ENCODE results near the gene PTPRN2.

The PTPRN2 gene

DNA sequence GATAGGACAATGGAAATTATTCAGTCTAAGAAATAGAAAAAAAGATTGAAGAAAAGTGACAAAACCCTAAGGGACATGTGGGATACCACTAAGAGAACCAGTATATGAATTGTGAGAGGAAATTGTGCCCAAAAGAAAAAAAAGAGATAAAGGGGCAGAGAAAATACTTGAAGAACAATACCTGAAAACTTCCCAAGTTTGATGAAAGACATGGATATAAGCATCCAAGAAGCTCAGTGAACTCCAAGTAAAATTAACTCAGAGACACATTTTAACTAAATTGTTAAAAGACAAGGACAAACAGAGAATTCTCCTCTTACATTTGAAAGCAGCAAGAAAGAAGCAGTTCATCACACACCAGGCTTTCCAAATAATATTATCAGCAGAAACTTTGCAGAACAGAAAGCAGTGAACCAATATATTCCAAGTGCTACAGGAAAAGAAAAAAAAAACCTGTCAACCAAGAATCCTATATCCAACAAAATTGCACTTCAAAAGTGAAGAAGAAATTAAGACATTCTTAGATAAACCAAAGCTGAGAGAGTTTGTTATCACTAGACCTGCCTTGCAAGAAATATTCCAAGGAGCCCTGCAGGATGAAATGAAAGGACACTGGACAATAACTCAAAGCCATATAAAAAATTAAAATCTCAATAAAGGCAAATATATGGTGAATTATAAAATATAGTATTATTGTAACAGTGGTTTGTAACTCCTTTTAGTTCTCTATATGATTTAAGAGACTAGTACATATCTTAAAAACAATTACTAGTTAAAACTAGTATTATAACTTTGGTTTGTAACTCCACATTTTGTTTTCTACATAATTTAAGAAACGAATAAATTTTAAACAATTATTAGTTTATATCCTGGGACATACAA, 470.0 kb downstream of the PTPRN2 start:
- DNase-seq (ENCODE audit: low read depth, low spot score): no peak

DNA sequence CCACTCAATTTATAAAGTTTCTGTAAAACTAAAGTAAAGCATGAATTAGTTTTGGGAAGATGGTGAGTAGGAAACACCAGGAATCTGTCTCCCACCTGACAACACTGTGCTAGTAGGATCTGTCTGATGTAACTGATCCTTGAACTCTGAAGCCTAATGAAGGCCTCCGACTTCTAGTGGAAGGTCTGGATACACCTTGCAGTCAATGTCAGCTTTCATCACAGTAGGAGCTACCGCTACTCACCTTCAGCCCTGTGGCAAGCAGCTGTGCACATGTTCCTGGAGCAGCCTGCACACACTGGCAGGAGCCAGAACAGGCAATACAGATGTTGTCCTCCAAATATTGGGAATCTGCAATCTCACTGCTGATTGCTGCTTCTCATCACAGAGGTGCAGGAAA, 471.4 kb downstream of the PTPRN2 start:
- DNase-seq (ENCODE audit: low read depth, low spot score): no peak

DNA sequence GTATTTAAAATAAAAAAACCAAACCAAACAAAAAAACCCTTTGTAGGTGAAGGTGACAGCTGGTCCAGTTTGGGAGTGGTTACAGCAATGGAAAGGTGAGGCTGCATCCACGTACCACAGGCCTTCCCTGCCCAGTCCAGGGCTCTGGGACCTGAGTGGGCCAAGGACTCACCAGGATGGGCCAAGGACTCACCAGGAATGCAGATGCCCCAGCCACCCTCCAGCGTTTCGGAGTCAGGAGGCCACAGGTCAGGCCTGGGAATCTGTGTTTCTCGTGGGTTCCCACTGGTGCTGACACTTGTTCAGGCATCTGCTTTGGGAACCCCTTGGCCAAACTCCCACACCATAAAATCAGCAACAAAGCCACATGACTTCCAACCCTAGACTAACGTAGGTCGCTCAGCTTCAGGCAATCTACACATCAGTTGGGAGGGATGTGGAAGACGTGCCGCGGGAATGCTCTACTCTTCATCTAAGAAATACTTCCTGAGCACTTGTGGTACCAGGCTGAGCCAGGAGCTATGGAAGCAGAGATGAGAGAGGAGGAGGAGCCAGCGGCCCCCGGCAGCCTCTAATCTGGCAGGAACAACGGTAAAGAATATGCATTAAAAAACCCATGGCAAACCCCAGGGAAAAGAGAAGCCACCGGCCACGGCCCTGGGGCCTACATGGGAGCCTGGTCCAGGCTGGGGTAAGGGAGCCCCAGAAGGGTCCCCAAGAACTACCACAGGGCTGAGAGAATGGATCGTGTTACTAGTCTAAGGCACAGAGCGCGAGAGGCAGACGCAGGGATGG, 473.4 kb downstream of the PTPRN2 start:
- DNase-seq (ENCODE audit: low read depth, low spot score): no peak

DNA sequence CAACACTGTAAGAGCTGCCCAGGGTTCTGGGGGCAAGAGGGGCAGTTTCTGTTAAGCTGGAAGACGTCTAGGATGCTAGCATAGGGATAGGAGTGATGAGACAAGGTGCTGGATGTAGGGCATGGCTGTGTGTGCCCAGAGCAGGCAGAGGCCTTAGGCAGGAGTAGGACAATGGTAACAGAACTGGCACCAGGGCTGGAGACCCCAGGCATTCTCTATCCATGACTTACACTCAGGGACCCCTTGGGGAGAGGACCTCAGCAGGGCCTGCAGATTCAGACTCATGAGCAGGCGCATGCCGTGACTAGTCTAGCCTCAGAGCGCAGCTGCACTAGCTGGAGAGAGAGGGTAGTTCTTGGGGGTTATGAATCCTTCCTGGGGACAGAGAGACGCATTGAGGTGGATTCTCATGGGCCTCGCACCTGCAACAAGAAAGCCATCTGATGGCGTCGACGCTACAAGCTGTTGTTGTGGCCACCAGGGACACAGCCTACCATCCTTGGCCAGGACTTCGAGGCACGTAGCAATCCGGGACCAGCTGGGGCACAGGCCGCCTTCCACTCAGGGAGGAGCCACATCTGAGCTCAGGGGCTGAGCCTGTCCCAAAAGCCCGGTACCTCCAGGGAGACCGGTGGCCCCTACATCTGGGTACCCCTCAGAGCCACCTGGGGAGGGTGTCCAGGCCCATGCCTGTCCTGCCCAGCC, 474.1 kb downstream of the PTPRN2 start:
- no peak for DNase-seq (ENCODE audit: low read depth, low spot score)

DNA sequence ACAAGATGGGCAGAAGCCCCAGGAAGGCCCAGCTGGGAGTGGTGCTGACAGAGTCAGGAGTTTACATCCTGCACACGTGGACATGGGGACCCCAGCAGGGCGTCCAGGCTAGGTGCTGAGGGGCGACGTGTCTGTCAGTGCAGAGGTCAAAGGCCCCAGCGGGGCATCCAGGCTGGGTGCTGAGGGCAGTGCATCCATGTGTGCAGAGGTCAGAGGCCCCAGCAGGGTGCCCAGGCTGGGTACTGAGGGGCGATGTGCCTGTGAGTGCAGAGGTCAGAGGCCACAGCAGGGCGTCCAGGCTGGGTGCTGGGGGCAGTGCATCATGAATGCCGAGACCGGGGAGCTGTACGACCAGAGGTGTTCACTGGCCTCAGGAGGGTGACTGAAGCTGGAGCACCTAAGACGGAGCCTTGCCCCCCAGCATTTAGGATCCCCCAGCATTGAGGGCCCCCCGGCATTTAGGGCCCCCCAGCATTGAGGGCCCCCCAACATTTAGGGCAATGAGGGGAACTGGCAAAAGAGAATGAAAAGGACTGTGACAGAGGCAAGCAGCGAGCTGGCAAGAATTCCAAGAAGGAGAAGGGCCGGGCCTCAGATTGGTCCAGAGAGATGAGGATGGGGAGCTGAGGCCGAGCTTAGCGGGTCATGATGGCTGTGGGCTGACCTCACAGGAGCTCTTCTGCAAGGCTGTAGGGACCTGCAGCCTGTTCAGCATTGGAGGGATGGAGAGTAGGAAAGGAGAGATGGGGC, 474.9 kb downstream of the PTPRN2 start:
- no peak for DNase-seq (ENCODE audit: low read depth, low spot score)

DNA sequence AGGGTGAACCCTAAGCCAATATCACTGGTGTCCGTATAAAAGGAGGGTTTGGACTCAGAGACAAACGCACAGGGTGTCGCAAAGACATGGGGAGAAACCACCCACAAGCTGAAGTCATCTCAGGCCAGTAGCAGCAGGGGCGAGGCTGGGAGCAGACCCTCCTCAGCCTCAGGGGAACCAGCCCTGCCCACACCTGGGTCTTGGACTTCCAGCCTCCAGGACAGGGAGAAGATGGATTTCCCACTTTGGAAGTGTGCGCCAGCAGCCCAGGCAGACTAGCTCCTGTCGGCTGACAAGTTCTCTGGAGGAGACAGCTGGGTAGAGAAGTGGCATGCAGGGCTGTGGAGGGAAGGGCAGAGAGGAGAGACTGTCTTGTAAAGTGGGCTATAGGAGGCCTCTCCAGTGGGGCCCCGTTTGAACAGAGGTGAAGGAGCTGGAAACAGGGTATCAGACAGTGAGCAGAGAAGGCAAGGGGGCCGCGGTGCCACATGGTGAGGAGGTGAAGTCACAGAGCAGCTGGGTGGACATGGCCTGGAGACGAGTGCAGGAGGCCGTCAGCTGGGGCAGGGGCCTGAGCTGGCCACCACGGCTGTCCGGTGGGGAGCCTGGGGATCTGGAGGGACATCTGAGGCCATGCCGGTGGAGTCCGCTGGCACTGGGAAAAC, 475.6 kb downstream of the PTPRN2 start:
- no peak for DNase-seq (ENCODE audit: low read depth, low spot score)

DNA sequence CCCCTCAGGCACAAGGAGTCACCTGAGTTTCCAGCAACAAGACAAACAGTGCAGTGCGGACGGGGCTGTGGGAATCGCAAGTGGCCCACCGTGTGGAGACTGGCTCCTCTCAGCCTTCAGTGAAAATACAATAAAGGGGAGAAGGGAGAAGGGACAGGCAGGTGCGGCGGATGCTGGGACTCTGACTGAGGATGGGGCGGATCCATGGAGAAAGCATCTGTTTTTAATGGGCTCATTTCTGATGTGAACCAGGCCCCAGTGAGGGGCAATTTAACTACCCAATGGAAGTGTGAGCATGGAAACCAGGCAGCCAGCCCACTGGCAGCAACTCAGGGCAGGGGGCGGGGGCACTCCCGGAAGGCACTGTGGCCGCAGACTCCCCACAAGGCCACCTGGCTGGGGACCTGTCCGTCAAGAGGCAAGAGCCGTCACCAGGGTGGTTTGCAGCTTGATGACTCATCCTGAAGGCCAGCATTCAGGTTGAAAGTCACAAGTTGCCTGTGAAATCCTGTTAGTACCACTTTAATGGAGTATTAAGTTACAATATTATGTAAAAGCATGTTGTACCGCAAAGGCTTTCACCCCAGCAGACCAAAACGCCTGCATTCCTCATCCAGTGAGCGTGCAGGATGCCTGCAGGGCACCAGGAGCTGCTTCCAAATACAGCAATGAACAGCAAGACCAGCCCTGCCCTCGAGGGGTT, 476.4 kb downstream of the PTPRN2 start:
- no peak for DNase-seq (ENCODE audit: low read depth, low spot score)

DNA sequence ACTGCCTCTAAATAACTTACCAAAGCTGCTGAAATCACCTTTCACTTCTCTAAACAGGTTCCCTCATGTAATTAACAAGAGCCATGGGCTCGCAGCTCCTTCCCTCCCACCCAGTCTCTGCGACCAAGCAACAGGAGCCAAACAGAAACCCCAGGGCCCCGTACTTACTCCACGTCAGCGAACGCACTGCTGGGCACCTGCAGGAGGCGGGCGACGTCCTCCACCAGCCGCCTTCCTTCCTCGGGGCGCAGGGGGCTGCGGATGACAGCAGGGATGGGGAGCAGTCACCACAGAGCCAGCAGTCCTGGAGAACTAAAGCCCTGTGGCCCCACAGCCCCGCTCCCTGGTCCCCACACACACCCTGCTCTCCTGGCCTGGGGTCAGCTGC, 477.0 kb downstream of the PTPRN2 start:
- DNase-seq (ENCODE audit: low read depth, low spot score): no peak

DNA sequence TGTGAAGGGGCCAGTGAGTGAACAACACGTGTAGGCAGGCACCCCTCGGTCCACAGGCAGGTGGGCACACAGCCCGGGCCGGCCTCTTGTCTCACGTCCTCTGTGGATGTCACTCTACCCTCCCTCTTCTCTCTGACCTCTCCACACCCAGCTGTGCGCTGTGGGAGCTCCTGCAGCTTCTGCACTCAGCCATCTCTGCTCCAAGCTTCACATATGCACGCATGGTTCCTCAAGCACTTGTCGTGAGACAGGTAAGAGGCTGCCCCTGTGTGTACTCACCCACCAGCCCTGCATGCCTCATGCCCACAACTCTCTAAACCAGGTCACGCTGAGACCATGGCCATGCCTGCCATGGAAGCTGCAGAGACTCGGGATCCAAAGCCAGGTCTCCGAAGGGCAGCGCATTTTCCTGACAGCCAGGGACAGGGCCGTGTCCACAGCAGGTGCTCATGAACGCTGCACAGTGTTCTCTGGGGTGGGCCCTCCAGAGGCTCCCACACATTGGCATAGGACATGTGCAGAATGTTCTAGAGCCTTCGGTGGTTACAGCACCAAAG, 477.5 kb downstream of the PTPRN2 start:
- DNase-seq (ENCODE audit: low read depth, low spot score): no peak

DNA sequence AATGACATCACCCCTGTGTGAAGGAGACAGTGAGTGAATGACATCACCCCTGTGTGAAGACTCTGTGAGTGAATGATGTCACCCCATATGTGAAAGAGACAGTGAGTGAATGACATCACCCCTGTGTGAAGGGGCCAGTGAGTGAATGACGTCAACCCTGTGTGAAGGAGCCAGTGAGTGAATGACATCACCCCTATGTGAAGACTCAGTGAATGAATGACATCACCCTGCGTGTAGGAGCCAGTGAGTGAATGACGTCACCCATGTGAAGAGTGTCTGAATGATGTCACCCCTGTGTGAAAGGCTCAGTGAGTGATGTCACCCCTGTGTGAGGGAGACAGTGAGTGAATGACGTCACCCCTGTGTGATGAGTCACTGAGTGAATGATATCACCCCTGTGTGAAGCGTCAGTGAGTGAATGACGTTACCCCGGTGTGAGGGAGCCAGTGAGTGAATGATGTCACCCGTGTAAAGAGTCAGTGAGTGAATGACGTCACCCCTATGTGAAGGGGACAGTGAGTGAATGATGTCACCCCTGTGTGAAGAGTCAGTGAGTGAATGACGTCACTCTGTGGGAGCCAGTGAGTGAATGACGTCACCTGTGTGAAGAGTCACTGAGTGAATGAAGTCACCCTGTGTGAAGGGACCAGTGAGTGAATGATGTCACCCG, 478.1 kb downstream of the PTPRN2 start:
- DNase-seq (ENCODE audit: low read depth, low spot score): no peak

DNA sequence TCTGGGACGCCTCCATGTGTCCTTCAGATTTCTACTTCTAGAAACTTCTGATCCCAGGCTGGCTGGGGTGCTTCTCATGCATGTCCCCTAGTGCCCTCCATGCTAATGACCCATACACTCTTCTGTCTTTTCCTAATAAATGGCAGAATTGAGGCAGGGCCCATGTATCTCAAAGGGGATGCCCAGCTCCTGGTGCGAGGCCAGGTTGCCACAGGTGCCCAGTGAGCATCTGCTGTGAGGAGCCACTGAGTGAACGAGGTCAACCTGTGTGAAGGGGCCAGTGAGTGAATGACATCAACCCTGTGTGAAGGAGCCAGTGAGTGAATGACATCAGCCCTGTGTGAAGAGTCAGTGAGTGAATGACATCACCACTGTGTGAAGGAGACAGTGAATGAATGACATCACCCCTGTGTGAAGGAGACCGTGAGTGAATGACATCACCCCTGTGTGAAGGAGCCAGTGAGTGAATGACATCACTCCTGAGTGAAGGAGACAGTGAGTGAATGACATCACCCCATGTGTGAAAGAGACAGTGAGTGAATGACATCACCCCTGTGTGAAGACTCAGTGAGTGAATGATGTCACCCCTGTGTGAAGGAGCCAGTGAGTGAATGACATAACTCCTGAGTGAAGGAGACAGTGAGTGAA, 478.9 kb downstream of the PTPRN2 start:
- DNase-seq (ENCODE audit: low read depth, low spot score): no peak

DNA sequence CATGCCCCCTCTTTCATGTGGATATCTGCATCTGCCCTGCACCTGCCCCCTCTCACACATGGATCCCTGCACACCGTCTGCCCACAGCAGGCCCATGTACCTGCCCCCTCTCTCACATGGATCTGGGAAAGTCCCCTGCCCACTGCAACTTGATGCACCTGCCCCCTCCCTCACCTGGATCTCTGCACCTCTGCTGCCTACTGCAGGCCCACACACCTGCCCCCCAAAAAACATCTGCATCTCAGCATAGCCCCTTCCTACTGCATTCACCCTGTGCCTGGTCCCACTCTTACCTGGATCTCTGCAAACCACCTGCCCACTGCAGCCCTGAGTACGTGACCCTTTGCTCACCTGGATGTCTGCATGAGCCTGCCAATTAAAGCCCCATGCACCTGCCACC, 479.8 kb downstream of the PTPRN2 start:
- no peak for DNase-seq (ENCODE audit: low read depth, low spot score)

DNA sequence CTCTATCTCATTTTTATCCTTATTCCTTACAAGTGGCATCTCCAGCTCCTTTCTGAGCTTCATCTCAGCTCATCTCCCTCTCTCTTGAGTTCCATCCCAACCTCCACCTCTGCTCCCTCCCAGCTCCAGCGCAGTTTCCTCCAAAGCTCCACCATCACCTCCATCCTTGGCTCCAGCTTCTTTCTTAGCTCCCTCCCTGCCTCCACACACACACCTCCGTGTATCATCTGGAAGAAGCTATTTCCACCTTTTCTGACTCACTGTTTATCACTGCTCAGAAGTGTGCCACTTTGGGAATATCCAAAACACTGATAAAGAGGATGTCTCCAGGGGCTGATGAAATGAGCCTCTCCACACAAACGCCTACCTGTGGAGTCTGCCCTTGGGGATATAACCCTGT, 481.4 kb downstream of the PTPRN2 start:
- DNase-seq (ENCODE audit: low read depth, low spot score): no peak

DNA sequence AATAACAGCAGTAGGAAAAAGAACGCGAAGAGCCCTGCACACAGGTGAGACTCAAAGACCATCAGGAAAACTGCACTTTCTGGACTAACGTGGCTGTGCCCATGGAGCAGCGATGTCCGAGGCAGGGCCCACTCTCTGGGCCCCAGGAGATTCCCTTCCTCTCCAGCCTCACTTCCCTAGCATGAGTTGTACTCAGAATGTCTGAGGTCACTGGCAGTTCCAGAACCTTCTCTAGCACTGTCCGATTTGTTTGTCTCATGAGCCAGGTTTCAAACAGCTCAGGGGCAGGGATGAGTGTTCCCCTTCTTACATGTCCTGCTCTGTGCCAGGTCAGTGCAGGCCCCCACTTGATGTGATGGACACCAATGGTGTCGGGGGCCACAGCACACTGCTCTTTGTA, 484.2 kb downstream of the PTPRN2 start:
- no peak for DNase-seq (ENCODE audit: low read depth, low spot score)

DNA sequence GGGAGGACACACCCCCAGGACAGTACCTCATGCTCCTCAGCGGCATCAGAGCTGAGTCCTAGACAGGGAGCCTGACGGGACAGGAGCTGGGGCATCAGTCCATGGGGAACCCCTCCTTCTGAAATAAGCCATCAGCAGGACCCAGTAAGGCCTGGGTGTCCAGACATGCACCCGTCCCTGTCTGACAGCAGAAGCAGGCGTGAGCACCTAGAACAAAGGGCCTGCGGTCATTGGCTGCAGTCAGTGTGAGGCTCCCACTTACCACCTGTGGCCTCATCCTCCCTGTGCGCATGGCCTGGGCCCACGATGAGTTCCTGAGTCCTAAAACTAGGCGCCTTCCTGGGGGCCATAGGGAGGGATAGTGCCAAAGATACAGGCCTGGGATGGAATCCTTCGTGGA, 484.7 kb downstream of the PTPRN2 start:
- no peak for DNase-seq (ENCODE audit: low read depth, low spot score)

DNA sequence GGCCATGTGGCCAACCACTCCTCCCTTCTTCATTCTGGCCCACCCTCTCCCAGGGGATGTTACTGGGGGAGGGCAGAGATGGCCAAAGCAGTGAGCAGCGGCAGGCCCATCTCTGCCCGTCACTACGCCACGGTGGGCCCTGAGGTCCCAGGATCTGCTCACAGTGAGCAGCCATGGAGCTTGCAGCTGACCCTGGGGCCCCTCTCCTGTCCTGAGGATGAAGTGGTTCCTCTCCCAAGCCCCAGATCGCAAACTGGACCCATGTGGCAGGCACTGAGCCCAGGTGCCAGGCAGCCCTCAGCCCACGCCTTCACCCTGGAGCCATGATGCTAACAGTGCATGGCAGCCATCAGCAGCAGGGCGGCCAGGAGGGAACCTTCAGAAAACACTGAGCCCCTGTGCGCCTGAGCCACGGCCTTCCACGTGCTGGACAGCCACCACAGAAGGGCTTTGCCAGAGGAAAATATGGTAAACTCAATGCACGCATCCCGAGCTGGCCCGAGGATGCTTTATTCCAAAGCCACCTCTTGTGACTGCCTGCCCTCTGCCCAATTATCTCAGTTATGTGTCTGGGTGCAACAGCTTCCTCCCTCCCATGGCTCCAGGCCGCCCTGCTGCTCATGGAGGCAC, 485.7 kb downstream of the PTPRN2 start:
- no peak for DNase-seq (ENCODE audit: low read depth, low spot score)

DNA sequence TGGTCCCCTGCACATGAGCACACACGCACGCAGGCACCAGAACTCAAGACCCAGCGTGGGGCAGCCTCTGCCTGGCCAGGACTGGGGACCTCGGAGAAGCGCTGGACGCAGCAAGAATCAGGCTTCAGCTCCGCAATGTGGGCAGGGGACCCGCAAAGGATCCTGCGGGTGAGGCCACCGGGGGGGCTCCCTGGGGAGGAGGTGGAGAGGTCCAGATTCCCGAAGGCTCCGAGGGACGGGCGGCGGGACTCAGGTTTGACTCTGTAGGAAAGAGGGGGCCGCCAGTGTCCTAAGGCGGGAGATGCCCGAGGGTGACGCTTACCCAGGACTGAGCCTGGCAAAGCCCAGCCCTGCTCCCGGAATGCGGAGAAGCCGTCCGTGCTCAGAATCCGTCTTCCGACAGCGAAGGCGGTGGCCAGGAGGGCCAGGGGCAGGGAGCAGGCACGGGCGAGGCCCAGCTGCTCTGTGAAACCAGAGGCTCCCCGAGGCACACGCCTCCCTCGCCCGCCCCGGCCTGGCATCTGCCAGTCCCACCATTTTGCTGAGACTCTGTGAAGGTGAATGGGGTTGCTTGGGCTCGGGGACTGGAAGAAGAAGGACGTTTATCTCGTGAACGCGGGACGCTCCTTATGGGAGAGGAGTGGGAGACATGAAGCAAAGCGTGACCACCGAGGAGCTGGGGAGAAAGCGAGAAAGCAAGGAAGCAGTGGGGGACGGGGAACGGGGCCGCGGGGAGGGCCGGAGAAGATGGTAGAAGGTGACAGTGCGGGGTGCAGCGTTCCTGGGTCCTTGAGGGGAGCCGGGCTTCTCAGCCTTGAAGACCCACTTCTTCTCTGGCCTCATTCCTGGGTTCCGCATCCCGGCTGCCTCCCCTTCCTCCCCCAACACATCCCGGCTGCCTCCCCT, 489.2 kb downstream of the PTPRN2 start:
- DNase-seq (ENCODE audit: low read depth, low spot score): no peak

Measured in smooth muscle cell of the brain vasculature (primary cell).